H1 (cell line): ENCODE data around the gene SLC12A8. TPM values are rescaled to one million over a fixed set of nuclear protein-coding genes. Genes with fewer than 3 reads are reported as not detected.
A peak's percentile ranks its signal among the peaks of the same experiment; 100 is the strongest.

Source experiments
- CTCF ChIA-PET: fragments of 300-600 bp; sonication (Branson Sonifier 250); formaldehyde crosslinking; loops from one replicate; lab custom pipeline; 2021; ENCODE audit not compliant: partially characterized antibody; lab: Charles Lee
- POLR2A ChIA-PET: fragments of 300-600 bp; sonication (Branson Sonifier 250); formaldehyde crosslinking; loops from one replicate; lab custom pipeline; 2021; ENCODE audit warnings: inconsistent platforms; ENCODE audit not compliant: partially characterized antibody; lab: Charles Lee
- DNase-seq, 2 experiments: peaks; one replicate each; pipeline versions ENCODE4 v3.0.0 to v3.0.0-alpha.2; 2010 to 2022; ENCODE audit warnings: low spot score in 2 of 2, low read depth in 1 of 2, mixed read lengths in 1 of 2
- FAIRE-seq: peaks from 2 replicates; lab custom pipeline; 2011; peaks lifted over from hg19 to GRCh38; lab: Jason Lieb, UNC
- H2AFZ ChIP-seq: 2 replicates; pipeline ENCODE4 v1.8.1; 2012; ENCODE audit warnings: low read length, inconsistent platforms
- H2AK5ac ChIP-seq: 2 replicates; pipeline ENCODE4 v1.6.1; 2013; ENCODE audit warnings: low read depth, low read length
- H2BK120ac ChIP-seq: replicated peaks from 2 replicates; pipeline ENCODE3; 2013; ENCODE audit warnings: low read depth, low read length, inconsistent platforms
- H2BK12ac ChIP-seq: 2 replicates; pipeline ENCODE4 v1.6.1; 2013; ENCODE audit warnings: low read depth, low read length
- H2BK15ac ChIP-seq: 2 replicates; pipeline ENCODE4 v1.6.1; 2013; ENCODE audit warnings: low read length
- H2BK20ac ChIP-seq: 2 replicates; pipeline ENCODE4 v1.6.1; 2013; ENCODE audit warnings: low read length
- H2BK5ac ChIP-seq: 2 replicates; pipeline ENCODE4 v1.6.1; 2013; ENCODE audit warnings: low read depth, low read length
- H3K14ac ChIP-seq: 2 replicates; pipeline ENCODE4 v1.6.1; 2013; ENCODE audit warnings: inconsistent platforms; ENCODE audit not compliant: insufficient read length
- H3K18ac ChIP-seq: 2 replicates; pipeline ENCODE4 v1.6.1; 2013; ENCODE audit warnings: low read length; ENCODE audit errors: extremely low read depth
- H3K23ac ChIP-seq: 2 replicates; pipeline ENCODE4 v1.6.1; 2013; ENCODE audit warnings: inconsistent platforms; ENCODE audit not compliant: insufficient read length
- H3K23me2 ChIP-seq: 2 replicates; pipeline ENCODE4 v1.6.1; 2013; ENCODE audit warnings: low read depth, low read length
- H3K27ac ChIP-seq: 2 replicates; pipeline ENCODE4 v1.6.1; 2011; ENCODE audit warnings: low read depth, low read length, inconsistent platforms
- H3K27me3 ChIP-seq, 4 experiments: replicated peaks in 1 of 4; 1 replicate in 1 of 4; 2 replicates in 3 of 4; pipeline versions ENCODE4 v1.6.1 to v1.8.1; 2011 to 2013; ENCODE audit warnings: low read length in 3 of 4, mild to moderate bottlenecking in 3 of 4, inconsistent platforms in 2 of 4, mixed read lengths in 2 of 4, moderate library complexity in 1 of 4; ENCODE audit not compliant: control insufficient read depth in 3 of 4, insufficient read depth in 3 of 4; ENCODE audit errors: extremely low read depth in 1 of 4
- H3K36me3 ChIP-seq, 4 experiments: 2 replicates each; pipeline versions ENCODE4 v1.6.1 to v1.8.1; 2011 to 2013; ENCODE audit warnings: mild to moderate bottlenecking in 4 of 4, low read length in 3 of 4, moderate library complexity in 2 of 4, control low read depth in 1 of 4, inconsistent platforms in 1 of 4; ENCODE audit not compliant: insufficient read depth in 4 of 4, control insufficient read depth in 2 of 4
- H3K4ac ChIP-seq: replicated peaks from 2 replicates; pipeline ENCODE3; 2013; ENCODE audit warnings: low read length, low read depth, mixed read lengths, inconsistent platforms; ENCODE audit not compliant: insufficient read length
- H3K4me1 ChIP-seq, 4 experiments: replicated peaks in 1 of 4; 1 replicate in 1 of 4; 2 replicates in 3 of 4; pipeline versions ENCODE4 v1.6.1 to v1.8.1; 2011 to 2013; ENCODE audit warnings: low read length in 3 of 4, inconsistent platforms in 2 of 4, mixed read lengths in 1 of 4; ENCODE audit not compliant: insufficient read depth in 4 of 4, control insufficient read depth in 3 of 4
- H3K4me2 ChIP-seq, 2 experiments: 2 replicates each; pipeline versions ENCODE4 v1.6.1 to v1.8.1; 2011 to 2013; ENCODE audit warnings: low read depth in 2 of 2, low read length in 2 of 2, control low read depth in 1 of 2, inconsistent platforms in 1 of 2, mild to moderate bottlenecking in 1 of 2; ENCODE audit not compliant: insufficient read depth in 1 of 2
- H3K4me3 ChIP-seq, 4 experiments: fragments of 200-600, 300-600 bp in 1 of 4; sonication (generic), shearing (Covaris generic), sonication (Bioruptor Twin) in 1 of 4; 2 replicates each; pipeline versions ENCODE4 v1.5.1 to v1.8.1; 2011 to 2016; ENCODE audit warnings: low read length in 4 of 4, low read depth in 3 of 4, control low read depth in 2 of 4, inconsistent platforms in 2 of 4, mild to moderate bottlenecking in 2 of 4, mixed read lengths in 1 of 4, moderate library complexity in 1 of 4; ENCODE audit not compliant: insufficient read depth in 2 of 4; ENCODE audit errors: extremely low read depth in 1 of 4
- H3K56ac ChIP-seq: replicated peaks from 2 replicates; pipeline ENCODE3; 2013; ENCODE audit warnings: low read depth, mild to moderate bottlenecking, mixed read lengths, low read length, inconsistent platforms; ENCODE audit not compliant: insufficient read length
- H3K79me1 ChIP-seq: 2 replicates; pipeline ENCODE4 v1.6.1; 2013; ENCODE audit warnings: low read depth, low read length, control low read depth
- H3K79me2 ChIP-seq, 2 experiments: 2 replicates each; pipeline versions ENCODE4 v1.6.1 to v1.8.1; 2012 to 2013; ENCODE audit warnings: low read length in 2 of 2, mild to moderate bottlenecking in 2 of 2, inconsistent platforms in 1 of 2; ENCODE audit not compliant: insufficient read depth in 2 of 2, control insufficient read depth in 1 of 2
- H3K9ac ChIP-seq, 4 experiments: replicated peaks in 1 of 4; 1 replicate in 1 of 4; 2 replicates in 3 of 4; pipeline versions ENCODE4 v1.6.1 to v1.8.1; 2011 to 2013; ENCODE audit warnings: low read depth in 3 of 4, low read length in 3 of 4, control low read depth in 2 of 4, mild to moderate bottlenecking in 2 of 4, moderate library complexity in 2 of 4, inconsistent platforms in 1 of 4; ENCODE audit errors: extremely low read depth in 1 of 4
- H3K9me3 ChIP-seq, 2 experiments: 2 replicates each; pipeline versions ENCODE4 v1.6.1 to v1.8.1; 2012 to 2013; ENCODE audit warnings: mild to moderate bottlenecking in 2 of 2, moderate library complexity in 2 of 2, control low read depth in 1 of 2, inconsistent platforms in 1 of 2, low read depth in 1 of 2, low read length in 1 of 2, mixed read lengths in 1 of 2; ENCODE audit not compliant: insufficient read depth in 2 of 2
- H4K20me1 ChIP-seq, 2 experiments: replicated peaks in 1 of 2; 2 replicates each; pipeline versions ENCODE3 to v1.8.1; 2011 to 2013; ENCODE audit warnings: inconsistent platforms in 2 of 2, low read length in 2 of 2, mild to moderate bottlenecking in 1 of 2; ENCODE audit not compliant: insufficient read depth in 2 of 2, control insufficient read depth in 1 of 2
- H4K5ac ChIP-seq: 2 replicates; pipeline ENCODE4 v1.6.1; 2013; ENCODE audit warnings: low read length, low read depth, mixed read lengths, inconsistent platforms; ENCODE audit not compliant: insufficient read length
- H4K8ac ChIP-seq: 2 replicates; pipeline ENCODE4 v1.8.0; 2013; ENCODE audit warnings: mild to moderate bottlenecking, moderate library complexity, low read length, inconsistent platforms; ENCODE audit not compliant: insufficient read depth; ENCODE audit errors: extremely low read depth
- H4K91ac ChIP-seq: replicated peaks from 2 replicates; pipeline ENCODE3; 2013; ENCODE audit warnings: low read length, mixed read lengths, inconsistent platforms; ENCODE audit not compliant: insufficient read length
- CEBPB ChIP-seq: IDR thresholded peaks from 2 replicates; pipeline ENCODE4 v1.6.1; 2012; ENCODE audit warnings: low read depth, low read length
- CTCF ChIP-seq, 3 experiments: IDR thresholded peaks; 1 replicate in 2 of 3; 2 replicates in 1 of 3; pipeline versions ENCODE4 v1.5.1 to v1.6.1; 2011; ENCODE audit warnings: low read length in 3 of 3, mild to moderate bottlenecking in 3 of 3, inconsistent platforms in 2 of 3, low read depth in 1 of 3, moderate library complexity in 1 of 3; ENCODE audit not compliant: insufficient read depth in 1 of 3; ENCODE audit errors: control extremely low read depth in 1 of 3
- HDAC2 ChIP-seq, 2 experiments: fragments of 300-600 bp in 1 of 2; sonication (generic) in 1 of 2; IDR thresholded peaks; 2 replicates each; pipeline ENCODE4 v1.6.1; 2011 to 2012; ENCODE audit warnings: low read depth in 2 of 2, low read length in 2 of 2, mild to moderate bottlenecking in 2 of 2, moderate library complexity in 2 of 2, borderline replicate concordance in 1 of 2, inconsistent platforms in 1 of 2
- TEAD4 ChIP-seq: IDR thresholded peaks from 2 replicates; pipeline ENCODE4 v1.6.1; 2012; ENCODE audit warnings: low read depth, low read length, inconsistent platforms, mixed read lengths
- WGBS, 2 experiments: shearing (Covaris generic) in 1 of 2; methylation state at CpG; one replicate each; pipeline versions ENCODE4 v1.1.6 to v1.1.7; 2013 to 2015; ENCODE audit warnings: low lambda C conversion rate in 2 of 2, mixed read lengths in 2 of 2, inconsistent platforms in 1 of 2, low coverage in 1 of 2, missing lambda C conversion rate in 1 of 2; ENCODE audit not compliant: insufficient replicate concordance in 2 of 2, insufficient coverage in 1 of 2, insufficient read length in 1 of 2; ENCODE audit errors: extremely low coverage in 1 of 2, missing lambda C conversion rate in 1 of 2; 5-methylcytosine and 5-hydroxymethylcytosine counted together
- polyA plus RNA-seq, 7 experiments: library from polyadenylated mRNA; depleted of rRNA in 3 of 7; stranded (reverse) in 5 of 7; unstranded in 2 of 7; fragments of >200 nt in 5 of 7; fragments of 200-250 nt in 2 of 7; gene quantifications; 1 replicate in 5 of 7; 2 replicates in 1 of 7; 4 replicates in 1 of 7; pipeline versions ENCODE4 v1.2.1 to v1.2.3, GENCODE V29; 2011 to 2013; ENCODE audit warnings: missing spikeins in 2 of 7, mixed read lengths in 2 of 7
- total RNA-seq: library from RNA; stranded (reverse); fragmentation: NEBNext Ultra II Directional; extraction: Animal tissue kit (Norgen Biotek cat#: 25700); gene quantifications from 2 replicates; pipeline ENCODE4 v1.2.1, GENCODE V29; 2021

SLC12A8 gene
- total and polyA plus RNA-seq, 2 of the 8 experiments (the other 6 are each of a cell fraction or from before 2014, with no cell fraction given) = 13.7 to 14.4 TPM

- Histone ChIP-seq H2BK120ac (no peak overlapping the region), H3K56ac (no peak overlapping the region), H4K5ac (no peak overlapping the region), H3K4me2 (no peak overlapping the region), H2BK5ac (no peak overlapping the region), H4K8ac (no peak overlapping the region), H3K79me2 (no peaks in the 10 kb centered on the region), H2BK20ac (no peak overlapping the region), H3K18ac (no peak overlapping the region), H3K23me2 (no peaks in the 10 kb centered on the region), H2BK15ac (no peak overlapping the region), H4K20me1 (no peaks in the 10 kb centered on the region), H3K23ac (no peak overlapping the region), H3K4ac (no peak overlapping the region), H3K4me3 (no peak overlapping the region), H2AFZ (no peak overlapping the region), H3K27me3 (no peaks in the 10 kb centered on the region), H3K14ac (no peak overlapping the region), H3K9me3 (no peaks in the 10 kb centered on the region), H3K36me3 (no peaks in the 10 kb centered on the region), H3K27ac (no peak overlapping the region), H3K4me1 (no peaks in the 10 kb centered on the region), H2AK5ac (no peak overlapping the region), H2BK12ac (no peak overlapping the region), H3K9ac (no peak overlapping the region), H3K79me1 (no peaks in the 10 kb centered on the region), H4K91ac (no peak overlapping the region)
- POLR2A ChIA-PET = no interaction called here
- no peak for DNase-seq
- TF ChIP-seq TEAD4 (peak; percentile 21; the same call in 1 of the 2 replicates), CTCF (IDR thresholded peaks at IDR 0.05; ENCODE audit: control extremely low read depth in 1 of 3, insufficient read depth in 1 of 3, low read depth in 1 of 3, low read length in 3 of 3) (no peak), HDAC2 (IDR thresholded peaks at IDR 0.05; ENCODE audit: borderline replicate concordance in 1 of 2, low read depth in 2 of 2, low read length in 2 of 2) (no peak), CEBPB (peak; percentile 74)
- no peak for FAIRE-seq
- 70% methylated on average over 4 of the region's 4 CpGs; no CpG with 5 or more reads in 1 of the 2 experiments for WGBS, 2 experiments
- CTCF ChIA-PET = interaction anchor here (1.1 to 1.9 kb wide), 2 partner anchors 11 to 245 kb away, joined by 3 to 4 read pairs; no protein-coding TSS in a partner anchor
Measured at GRCh38 chr3:125240496-125240895, 27.9 kb upstream of the SLC12A8 start.
